Neural cell (in vitro differentiated cells): Measurements from ENCODE around the gene ADARB2. TPM values are rescaled to one million over a fixed set of nuclear protein-coding genes. Genes with fewer than 3 reads are reported as not detected.

Source experiments
- H2AFZ ChIP-seq: fragments of 200-600, 300-800 bp; sonication (generic), shearing (Covaris generic); 2 replicates; pipeline ENCODE4 v1.6.0; 2014; ENCODE audit warnings: low read depth, mild to moderate bottlenecking, antibody characterized with exemption, low read length, moderate library complexity
- H3F3A ChIP-seq: fragments of 200-600 bp; shearing (Covaris generic); 2 replicates; pipeline ENCODE4 v1.6.1; 2016; ENCODE audit warnings: mild to moderate bottlenecking, moderate library complexity, mixed read lengths, antibody characterized with exemption, low read length; ENCODE audit not compliant: insufficient read depth, poor library complexity, severe bottlenecking
- H3K27ac ChIP-seq: fragments of 200-600, 300-800 bp; sonication (generic), shearing (Covaris generic); 2 replicates; pipeline ENCODE4 v1.5.1; 2014; ENCODE audit warnings: mild to moderate bottlenecking, low read length, moderate library complexity
- H3K27me3 ChIP-seq: fragments of 300-800, 200-600 bp; sonication (generic), shearing (Covaris generic); 2 replicates; pipeline ENCODE4 v1.6.0; 2014; ENCODE audit warnings: mild to moderate bottlenecking, low read depth, low read length, moderate library complexity; ENCODE audit not compliant: insufficient read depth
- H3K36me3 ChIP-seq: fragments of 300-800, 200-600 bp; sonication (generic), shearing (Covaris generic); 2 replicates; pipeline ENCODE4 v1.5.1; 2014; ENCODE audit warnings: mild to moderate bottlenecking, antibody characterized with exemption, low read length, moderate library complexity; ENCODE audit not compliant: insufficient read depth
- H3K4me2 ChIP-seq: fragments of 300-800, 200-600 bp; sonication (generic), shearing (Covaris generic); 2 replicates; pipeline ENCODE4 v1.6.0; 2014; ENCODE audit warnings: mild to moderate bottlenecking, low read length
- H3K4me3 ChIP-seq: fragments of 300-800, 200-600 bp; sonication (generic), shearing (Covaris generic); 2 replicates; pipeline ENCODE4 v1.5.1; 2014; ENCODE audit warnings: mild to moderate bottlenecking, low read length, moderate library complexity
- H3K79me2 ChIP-seq: fragments of 200-600 bp; shearing (Covaris generic); replicated peaks from 2 replicates; pipeline ENCODE4 v1.6.0; 2014; ENCODE audit warnings: mild to moderate bottlenecking, low read length, moderate library complexity; ENCODE audit not compliant: insufficient read depth
- H3K9ac ChIP-seq: fragments of 300-800, 200-600 bp; sonication (generic), shearing (Covaris generic); 2 replicates; pipeline ENCODE4 v1.6.1; 2016; ENCODE audit warnings: mild to moderate bottlenecking, low read length, mixed read lengths
- H3K9me2 ChIP-seq: fragments of 200-600 bp; shearing (Covaris generic); 2 replicates; pipeline ENCODE4 v1.6.1; 2016; ENCODE audit warnings: mild to moderate bottlenecking, low read length, mixed read lengths; ENCODE audit not compliant: insufficient read depth
- H3K9me3 ChIP-seq: fragments of 200-600, 300-800 bp; sonication (generic), shearing (Covaris generic); 2 replicates; pipeline ENCODE4 v1.6.1; 2016; ENCODE audit warnings: mild to moderate bottlenecking, mixed run types, low read length, moderate library complexity, mixed read lengths
- H4K20me1 ChIP-seq: fragments of 200-600 bp; shearing (Covaris generic); 2 replicates; pipeline ENCODE4 v1.6.1; 2016; ENCODE audit warnings: mild to moderate bottlenecking, mixed run types; ENCODE audit not compliant: insufficient read depth
- CTCF ChIP-seq: fragments of 450-650 bp; IDR thresholded peaks from 2 replicates; pipeline ENCODE4 v1.5.1; 2014; ENCODE audit warnings: antibody characterized with exemption, mild to moderate bottlenecking, moderate library complexity; ENCODE audit not compliant: poor library complexity, severe bottlenecking
- EP300 ChIP-seq: fragments of 450-650 bp; conservative IDR thresholded peaks from 2 replicates; pipeline ENCODE4 v1.6.1; 2014; ENCODE audit warnings: antibody characterized with exemption, mild to moderate bottlenecking, moderate library complexity; ENCODE audit not compliant: poor library complexity, severe bottlenecking
- EZH2 ChIP-seq: fragments of 200-600, 300-800 bp; shearing (Covaris generic), sonication (generic); IDR thresholded peaks from 2 replicates; pipeline ENCODE4 v1.6.1; 2014; ENCODE audit warnings: antibody characterized with exemption, low read length, borderline replicate concordance, mild to moderate bottlenecking; ENCODE audit not compliant: insufficient read depth, poor library complexity, severe bottlenecking
- MXI1 ChIP-seq: fragments of 450-650 bp; conservative IDR thresholded peaks from 2 replicates; pipeline ENCODE4 v1.6.1; 2014; ENCODE audit warnings: antibody characterized with exemption, mild to moderate bottlenecking; ENCODE audit not compliant: poor library complexity, severe bottlenecking
- POLR2AphosphoS5 ChIP-seq: IDR thresholded peaks from 2 replicates; pipeline ENCODE4 v1.6.1; 2012
- RAD21 ChIP-seq: fragments of 450-650 bp; conservative IDR thresholded peaks from 2 replicates; pipeline ENCODE4 v1.6.1; 2014; ENCODE audit warnings: antibody characterized with exemption, mild to moderate bottlenecking, moderate library complexity
- REST ChIP-seq: IDR thresholded peaks from 2 replicates; pipeline ENCODE4 v1.6.1; 2012; ENCODE audit warnings: borderline replicate concordance
- SMC3 ChIP-seq: fragments of 450-650 bp; conservative IDR thresholded peaks from 2 replicates; pipeline ENCODE4 v1.6.1; 2014; ENCODE audit warnings: antibody characterized with exemption, mild to moderate bottlenecking, moderate library complexity; ENCODE audit not compliant: poor library complexity
- TAF1 ChIP-seq: IDR thresholded peaks from 2 replicates; pipeline ENCODE4 v1.6.1; 2012; ENCODE audit warnings: low read depth
- polyA plus RNA-seq: library from polyadenylated mRNA; depleted of rRNA; stranded (reverse); fragments of >200 nt; gene quantifications from 2 replicates; pipeline ENCODE4 v1.2.3, GENCODE V29; 2014

The ADARB2 gene
- polyA plus RNA-seq, 1 donor from 2014 or later: 3.6 TPM

DNA sequence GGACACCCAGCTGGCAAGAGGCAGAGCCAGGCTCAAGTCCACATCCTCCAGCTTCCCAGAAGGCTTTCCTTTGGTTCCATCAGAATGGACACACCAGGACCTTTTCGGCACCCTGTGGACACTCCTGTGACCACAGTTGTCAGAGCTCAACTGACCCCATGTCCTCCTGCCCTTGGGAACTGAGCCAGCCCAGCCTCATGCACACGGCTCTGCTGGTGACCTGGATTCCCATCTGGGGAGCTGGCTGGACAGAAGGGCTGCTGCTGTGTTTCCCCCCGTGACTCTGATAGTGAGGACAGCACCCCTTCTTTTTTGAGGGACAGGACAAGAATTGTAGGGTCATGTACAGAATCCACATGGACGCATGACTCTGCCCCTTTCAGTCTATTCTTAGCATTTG lies 392.0 kb downstream of the ADARB2 start:
- H3K27ac ChIP-seq: no peak overlapping the region
- TF ChIP-seq RAD21 (no peak), CTCF (no peak), EZH2 (no peak), MXI1 (no peak)
- no peaks in the 10 kb centered on the region for H3F3A ChIP-seq
- no peak overlapping the region for H2AFZ ChIP-seq
- no peaks in the 10 kb centered on the region for H4K20me1 ChIP-seq
- no peaks in the 10 kb centered on the region for H3K9me2 ChIP-seq
- no peak overlapping the region for H3K4me3 ChIP-seq
- H3K4me2 ChIP-seq: no peak overlapping the region
- H3K27me3 ChIP-seq: no peaks in the 10 kb centered on the region
- H3K36me3 ChIP-seq: no peaks in the 10 kb centered on the region
- no peaks in the 10 kb centered on the region for H3K9me3 ChIP-seq
- no peak overlapping the region for H3K9ac ChIP-seq
- no peaks in the 10 kb centered on the region for H3K79me2 ChIP-seq

DNA sequence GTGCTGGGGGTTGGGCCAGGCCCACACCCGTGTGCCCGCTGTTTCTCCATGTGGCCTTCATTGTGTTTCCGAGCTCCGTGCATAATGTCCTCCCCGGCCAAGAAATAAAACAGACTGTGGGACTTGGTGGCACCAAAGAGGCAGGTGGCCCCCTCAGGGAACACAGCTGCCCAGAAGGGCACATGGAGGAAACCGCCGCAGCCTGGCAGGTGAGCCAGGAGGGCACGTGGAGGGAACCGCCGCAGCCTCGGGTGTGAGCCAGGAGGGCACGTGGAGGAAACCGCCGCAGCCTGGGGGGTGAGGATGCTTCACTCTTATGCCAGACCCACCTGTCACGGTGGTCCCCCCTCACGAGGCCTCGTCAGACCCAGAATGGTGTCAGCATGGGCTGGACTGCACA lies 392.5 kb downstream of the ADARB2 start:
- H3F3A ChIP-seq: no peaks in the 10 kb centered on the region
- no peak overlapping the region for H3K27ac ChIP-seq
- H3K4me2 ChIP-seq: no peak overlapping the region
- no peak overlapping the region for H3K9ac ChIP-seq
- no peaks in the 10 kb centered on the region for H3K9me2 ChIP-seq
- no peaks in the 10 kb centered on the region for H4K20me1 ChIP-seq
- H2AFZ ChIP-seq: no peak overlapping the region
- TF ChIP-seq EZH2 (no peak), EP300 (no peak), MXI1 (no peak), POLR2AphosphoS5 (no peak), RAD21 (no peak), CTCF (no peak), SMC3 (no peak), TAF1 (no peak), REST (no peak)
- H3K79me2 ChIP-seq: no peaks in the 10 kb centered on the region
- H3K9me3 ChIP-seq: no peaks in the 10 kb centered on the region
- no peak overlapping the region for H3K4me3 ChIP-seq
- H3K27me3 ChIP-seq: no peaks in the 10 kb centered on the region
- H3K36me3 ChIP-seq: no peaks in the 10 kb centered on the region
